GM23248 (cell line): ENCODE data around the gene LECT2.

ENCODE experiments used
- EZH2 ChIP-seq: fragments of 200-600 bp; sonication (generic); IDR thresholded peaks from 2 replicates; pipeline ENCODE4 v1.6.1; 2018; ENCODE audit warnings: antibody characterized with exemption, mild to moderate bottlenecking; ENCODE audit not compliant: insufficient read depth, poor library complexity, severe bottlenecking
- EZH2phosphoT487 ChIP-seq: fragments of 200-600 bp; sonication (generic); IDR thresholded peaks from 2 replicates; pipeline ENCODE4 v1.6.1; 2018; ENCODE audit warnings: antibody characterized with exemption, moderate library complexity, mild to moderate bottlenecking, low read depth; ENCODE audit not compliant: insufficient read depth

- TF ChIP-seq EZH2: no peak
- no peak for TF ChIP-seq EZH2phosphoT487
These were observed 35.9 kb upstream of the LECT2 start for GRCh38 chr5:135990528-135991255.
